ENCODE data around the gene GSK3B.
A peak's percentile ranks its signal among the peaks of the same experiment; 100 is the strongest.

The GSK3B gene

DNA sequence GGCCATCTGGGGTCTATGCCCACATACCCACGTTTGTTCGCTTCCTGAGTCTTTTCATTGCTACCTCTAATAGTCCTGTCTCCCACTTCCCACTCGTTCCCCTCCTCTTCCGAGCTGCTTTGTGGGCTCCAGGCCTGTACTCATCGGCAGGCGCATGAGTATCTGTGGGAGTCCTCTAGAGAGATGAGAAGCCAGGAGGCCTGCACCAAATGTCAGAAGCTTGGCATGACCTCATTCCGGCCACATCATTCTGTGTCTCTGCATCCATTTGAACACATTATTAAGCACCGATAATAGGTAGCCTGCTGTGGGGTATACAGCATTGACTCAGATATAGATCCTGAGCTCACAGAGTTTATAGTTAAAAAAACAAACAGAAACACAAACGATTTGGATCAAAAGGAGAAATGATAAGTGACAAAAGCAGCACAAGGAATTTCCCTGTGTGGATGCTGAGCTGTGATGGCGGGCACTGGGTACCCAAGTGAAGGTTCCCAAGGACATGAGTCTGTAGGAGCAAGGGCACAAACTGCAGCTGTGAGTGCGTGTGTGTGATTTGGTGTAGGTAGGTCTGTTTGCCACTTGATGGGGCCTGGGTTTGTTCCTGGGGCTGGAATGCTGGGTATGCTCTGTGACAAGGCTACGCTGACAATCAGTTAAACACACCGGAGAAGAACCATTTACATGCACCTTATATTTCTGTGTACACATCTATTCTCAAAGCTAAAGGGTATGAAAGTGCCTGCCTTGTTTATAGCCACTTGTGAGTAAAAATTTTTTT, 276.5 kb downstream of the GSK3B start:
- no peaks in the 10 kb centered on the region for H3K4me1 ChIP-seq (ENCODE audit: control insufficient read depth, insufficient read depth, low read length, poor library complexity, severe bottlenecking)
- no peaks in the 10 kb centered on the region for H3K9me3 ChIP-seq (ENCODE audit: control insufficient read depth, low read length)
- no peak overlapping the region for H3K27ac ChIP-seq (ENCODE audit: insufficient read depth, low read length, poor library complexity, severe bottlenecking)
- no peaks in the 10 kb centered on the region for H3K27me3 ChIP-seq (replicated peaks; ENCODE audit: control insufficient read depth, insufficient read depth, low read length, poor library complexity, severe bottlenecking)
- no peak overlapping the region for H3K4me3 ChIP-seq (ENCODE audit: insufficient read depth, low read depth, low read length, poor library complexity, severe bottlenecking)
- no peak for DNase-seq
- H3K36me3 ChIP-seq (ENCODE audit: control insufficient read depth, insufficient read depth, low read length): no peaks in the 10 kb centered on the region

DNA sequence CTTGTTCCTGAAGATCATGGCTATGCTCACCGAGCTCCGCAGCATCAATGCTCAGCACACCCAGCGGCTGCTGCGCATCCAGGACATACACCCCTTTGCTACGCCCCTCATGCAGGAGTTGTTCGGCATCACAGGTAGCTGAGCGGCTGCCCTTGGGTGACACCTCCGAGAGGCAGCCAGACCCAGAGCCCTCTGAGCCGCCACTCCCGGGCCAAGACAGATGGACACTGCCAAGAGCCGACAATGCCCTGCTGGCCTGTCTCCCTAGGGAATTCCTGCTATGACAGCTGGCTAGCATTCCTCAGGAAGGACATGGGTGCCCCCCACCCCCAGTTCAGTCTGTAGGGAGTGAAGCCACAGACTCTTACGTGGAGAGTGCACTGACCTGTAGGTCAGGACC, 277.2 kb downstream of the GSK3B start:
- H3K27me3 ChIP-seq (replicated peaks; ENCODE audit: control insufficient read depth, insufficient read depth, low read length, poor library complexity, severe bottlenecking): no peaks in the 10 kb centered on the region
- no peak overlapping the region for H3K27ac ChIP-seq (ENCODE audit: insufficient read depth, low read length, poor library complexity, severe bottlenecking)
- H3K9me3 ChIP-seq (ENCODE audit: control insufficient read depth, low read length): no peaks in the 10 kb centered on the region
- DNase-seq: no peak
- no peaks in the 10 kb centered on the region for H3K36me3 ChIP-seq (ENCODE audit: control insufficient read depth, insufficient read depth, low read length)
- H3K4me3 ChIP-seq (ENCODE audit: insufficient read depth, low read depth, low read length, poor library complexity, severe bottlenecking): no peak overlapping the region
- no peaks in the 10 kb centered on the region for H3K4me1 ChIP-seq (ENCODE audit: control insufficient read depth, insufficient read depth, low read length, poor library complexity, severe bottlenecking)

DNA sequence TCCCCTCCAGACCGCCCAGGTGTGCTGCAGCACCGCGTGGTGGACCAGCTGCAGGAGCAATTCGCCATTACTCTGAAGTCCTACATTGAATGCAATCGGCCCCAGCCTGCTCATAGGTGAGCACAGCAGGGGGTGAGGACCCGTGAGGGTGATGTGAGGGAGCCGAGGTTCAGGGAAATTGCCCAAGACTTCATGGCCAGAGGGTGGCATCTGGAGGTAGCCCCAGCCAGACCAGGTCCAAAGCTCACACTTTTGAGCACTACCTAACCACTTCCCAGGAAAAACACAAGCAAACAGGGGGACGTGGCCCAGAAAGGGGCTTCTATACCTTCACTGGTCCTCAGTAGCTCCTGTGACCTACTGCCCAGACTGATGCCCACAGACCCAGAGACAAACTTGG, 278.5 kb downstream of the GSK3B start:
- Histone ChIP-seq H3K27ac (ENCODE audit: insufficient read depth, low read length, poor library complexity, severe bottlenecking) (no peak overlapping the region), H3K36me3 (ENCODE audit: control insufficient read depth, insufficient read depth, low read length) (no peaks in the 10 kb centered on the region), H3K9me3 (ENCODE audit: control insufficient read depth, low read length) (no peaks in the 10 kb centered on the region), H3K4me1 (ENCODE audit: control insufficient read depth, insufficient read depth, low read length, poor library complexity, severe bottlenecking) (no peaks in the 10 kb centered on the region), H3K27me3 (replicated peaks; ENCODE audit: control insufficient read depth, insufficient read depth, low read length, poor library complexity, severe bottlenecking) (no peaks in the 10 kb centered on the region), H3K4me3 (ENCODE audit: insufficient read depth, low read depth, low read length, poor library complexity, severe bottlenecking) (no peak overlapping the region)
- DNase-seq: no peak

DNA sequence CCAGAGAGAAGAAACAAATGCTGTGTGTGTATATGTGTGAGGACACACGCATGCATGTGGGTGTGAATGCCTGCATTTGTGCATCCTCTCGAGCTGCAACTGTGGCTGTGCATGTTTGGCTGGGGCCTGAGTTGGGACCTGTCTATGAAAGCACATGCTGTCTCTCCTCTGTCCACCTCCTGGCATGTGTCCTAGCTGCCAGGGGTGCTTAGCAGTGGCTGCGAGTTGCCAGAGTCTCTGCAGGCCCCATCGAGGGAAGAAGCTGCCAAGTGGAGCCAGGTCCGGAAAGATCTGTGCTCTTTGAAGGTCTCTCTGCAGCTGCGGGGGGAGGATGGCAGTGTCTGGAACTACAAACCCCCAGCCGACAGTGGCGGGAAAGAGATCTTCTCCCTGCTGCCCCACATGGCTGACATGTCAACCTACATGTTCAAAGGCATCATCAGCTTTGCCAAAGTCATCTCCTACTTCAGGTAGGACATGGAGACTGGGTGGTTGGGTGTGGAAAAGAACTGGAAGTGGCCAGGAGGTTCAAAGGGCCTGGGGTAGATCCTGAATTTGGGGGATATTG, 281.7 kb downstream of the GSK3B start:
- Histone ChIP-seq H3K4me3 (ENCODE audit: insufficient read depth, low read depth, low read length, poor library complexity, severe bottlenecking) (no peak overlapping the region), H3K27me3 (replicated peaks; ENCODE audit: control insufficient read depth, insufficient read depth, low read length, poor library complexity, severe bottlenecking) (no peaks in the 10 kb centered on the region), H3K4me1 (ENCODE audit: control insufficient read depth, insufficient read depth, low read length, poor library complexity, severe bottlenecking) (no peaks in the 10 kb centered on the region), H3K27ac (ENCODE audit: insufficient read depth, low read length, poor library complexity, severe bottlenecking) (no peak overlapping the region), H3K36me3 (ENCODE audit: control insufficient read depth, insufficient read depth, low read length) (no peaks in the 10 kb centered on the region), H3K9me3 (ENCODE audit: control insufficient read depth, low read length) (no peaks in the 10 kb centered on the region)
- no peak for DNase-seq

DNA sequence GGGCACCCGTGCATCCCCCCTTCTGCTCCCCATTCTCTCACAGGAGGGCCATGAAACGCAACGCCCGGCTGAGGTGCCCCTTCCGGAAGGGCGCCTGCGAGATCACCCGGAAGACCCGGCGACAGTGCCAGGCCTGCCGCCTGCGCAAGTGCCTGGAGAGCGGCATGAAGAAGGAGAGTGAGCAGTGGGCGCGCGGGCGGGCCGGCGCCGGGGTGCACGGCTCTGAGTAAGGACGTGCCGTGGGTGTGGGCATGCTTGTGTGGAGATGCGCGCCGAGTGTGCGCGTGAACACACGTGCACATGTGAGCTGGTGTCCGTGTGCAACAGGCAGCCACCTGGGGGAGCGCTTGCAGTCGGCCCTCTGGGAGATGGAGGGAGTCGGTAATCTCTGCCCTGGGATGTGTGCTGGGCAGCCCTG, 284.2 kb downstream of the GSK3B start:
- Histone ChIP-seq H3K4me1 (ENCODE audit: control insufficient read depth, insufficient read depth, low read length, poor library complexity, severe bottlenecking) (no peaks in the 10 kb centered on the region), H3K4me3 (ENCODE audit: insufficient read depth, low read depth, low read length, poor library complexity, severe bottlenecking) (peak overlapping the region; percentile 82), H3K27me3 (replicated peaks; ENCODE audit: control insufficient read depth, insufficient read depth, low read length, poor library complexity, severe bottlenecking) (no peaks in the 10 kb centered on the region), H3K9me3 (ENCODE audit: control insufficient read depth, low read length) (no peaks in the 10 kb centered on the region), H3K27ac (ENCODE audit: insufficient read depth, low read length, poor library complexity, severe bottlenecking) (peak overlapping the region; percentile 39), H3K36me3 (ENCODE audit: control insufficient read depth, insufficient read depth, low read length) (no peaks in the 10 kb centered on the region)
- DNase-seq: peak in 2 of 3 donors; percentile 5 to 8

DNA sequence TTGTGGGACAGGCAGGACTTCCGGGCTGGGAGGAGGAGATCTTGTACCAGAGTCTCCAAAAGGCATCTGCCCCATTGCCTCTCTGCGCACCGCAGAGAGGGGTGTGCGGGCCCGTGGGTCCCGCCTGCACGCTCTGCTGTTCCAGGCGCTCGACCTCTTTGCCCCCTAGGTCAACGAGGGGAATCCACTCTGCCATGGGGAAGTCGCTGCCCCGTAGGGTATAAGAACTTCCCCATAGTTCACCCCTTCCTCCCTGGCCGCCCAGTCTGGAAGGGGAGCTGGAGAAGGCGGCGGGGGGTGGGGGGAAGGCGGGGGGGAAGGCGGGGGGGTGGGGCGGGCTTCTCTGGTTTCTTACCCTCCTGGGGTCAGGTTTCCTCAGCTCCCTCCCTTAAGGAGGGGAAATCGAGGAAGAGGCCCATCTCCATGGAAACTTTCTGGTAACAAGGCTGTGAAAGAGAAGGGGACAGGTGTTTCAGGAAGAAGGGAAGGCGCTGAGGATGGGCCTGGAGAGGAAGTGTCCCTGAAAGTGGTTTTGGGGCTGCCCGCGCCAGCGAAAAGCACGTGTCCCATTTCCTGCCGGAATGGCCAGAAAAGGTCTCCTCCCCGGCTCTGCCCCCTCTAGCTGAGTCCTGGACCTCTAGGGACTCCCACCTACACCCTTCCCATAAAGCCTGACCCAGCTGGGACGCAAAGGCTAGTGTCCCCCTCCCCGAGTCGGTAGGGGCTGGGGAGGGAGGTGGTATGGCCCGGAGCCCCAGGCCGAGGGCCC, 284.8 kb downstream of the GSK3B start:
- no peaks in the 10 kb centered on the region for H3K4me1 ChIP-seq (ENCODE audit: control insufficient read depth, insufficient read depth, low read length, poor library complexity, severe bottlenecking)
- H3K4me3 ChIP-seq (ENCODE audit: insufficient read depth, low read depth, low read length, poor library complexity, severe bottlenecking): peak overlapping the region; percentile 82
- H3K27me3 ChIP-seq (replicated peaks; ENCODE audit: control insufficient read depth, insufficient read depth, low read length, poor library complexity, severe bottlenecking): no peaks in the 10 kb centered on the region
- DNase-seq: no peak
- H3K27ac ChIP-seq (ENCODE audit: insufficient read depth, low read length, poor library complexity, severe bottlenecking): peak overlapping the region; percentile 39
- no peaks in the 10 kb centered on the region for H3K36me3 ChIP-seq (ENCODE audit: control insufficient read depth, insufficient read depth, low read length)
- H3K9me3 ChIP-seq (ENCODE audit: control insufficient read depth, low read length): no peaks in the 10 kb centered on the region

DNA sequence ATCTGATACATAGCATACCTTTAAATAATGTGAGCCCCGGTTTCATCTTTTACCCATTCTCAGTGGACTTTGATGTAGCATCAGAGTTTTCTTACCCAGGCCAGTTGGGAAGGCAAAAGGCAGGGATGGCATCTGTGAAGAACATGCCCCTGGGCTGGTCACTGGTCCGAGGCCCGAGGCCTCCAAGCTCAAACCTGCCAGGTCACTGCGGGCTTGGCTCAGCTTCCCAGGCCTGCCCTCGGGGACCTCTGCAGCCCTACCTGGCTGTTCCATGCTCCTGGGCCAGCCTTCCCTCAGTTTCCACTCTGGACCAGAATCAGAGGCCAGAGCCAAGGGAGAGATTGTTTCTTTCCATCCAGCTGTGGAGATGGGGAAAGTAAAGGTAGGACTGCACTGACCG, 285.4 kb downstream of the GSK3B start:
- Histone ChIP-seq H3K27me3 (replicated peaks; ENCODE audit: control insufficient read depth, insufficient read depth, low read length, poor library complexity, severe bottlenecking) (no peaks in the 10 kb centered on the region), H3K36me3 (ENCODE audit: control insufficient read depth, insufficient read depth, low read length) (no peaks in the 10 kb centered on the region), H3K4me3 (ENCODE audit: insufficient read depth, low read depth, low read length, poor library complexity, severe bottlenecking) (no peak overlapping the region), H3K27ac (ENCODE audit: insufficient read depth, low read length, poor library complexity, severe bottlenecking) (no peak overlapping the region), H3K4me1 (ENCODE audit: control insufficient read depth, insufficient read depth, low read length, poor library complexity, severe bottlenecking) (no peaks in the 10 kb centered on the region), H3K9me3 (ENCODE audit: control insufficient read depth, low read length) (no peaks in the 10 kb centered on the region)
- no peak for DNase-seq

DNA sequence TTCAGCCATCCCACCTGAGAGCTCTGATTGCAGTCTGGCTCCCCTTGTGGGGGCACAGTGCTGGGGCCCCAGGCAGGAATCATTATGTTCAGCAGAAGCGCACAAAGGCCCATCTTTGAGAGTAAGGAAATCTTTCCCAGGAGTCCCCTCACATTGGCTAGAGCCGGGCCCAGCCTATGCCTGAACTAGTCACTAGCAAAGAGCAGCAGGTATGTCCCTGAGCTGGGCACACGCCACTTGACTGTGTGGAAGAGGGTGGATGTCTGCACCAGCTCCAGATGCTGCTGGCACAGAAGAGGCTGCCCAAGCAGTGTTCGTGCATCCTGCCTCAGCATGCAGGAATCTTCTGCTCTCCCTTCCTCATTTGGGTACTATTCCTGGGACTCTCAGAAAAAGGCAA, 286.0 kb downstream of the GSK3B start:
- Histone ChIP-seq H3K9me3 (ENCODE audit: control insufficient read depth, low read length) (no peaks in the 10 kb centered on the region), H3K4me1 (ENCODE audit: control insufficient read depth, insufficient read depth, low read length, poor library complexity, severe bottlenecking) (no peaks in the 10 kb centered on the region), H3K27me3 (replicated peaks; ENCODE audit: control insufficient read depth, insufficient read depth, low read length, poor library complexity, severe bottlenecking) (no peaks in the 10 kb centered on the region), H3K4me3 (ENCODE audit: insufficient read depth, low read depth, low read length, poor library complexity, severe bottlenecking) (no peak overlapping the region), H3K36me3 (ENCODE audit: control insufficient read depth, insufficient read depth, low read length) (no peaks in the 10 kb centered on the region), H3K27ac (ENCODE audit: insufficient read depth, low read length, poor library complexity, severe bottlenecking) (no peak overlapping the region)
- DNase-seq: no peak

DNA sequence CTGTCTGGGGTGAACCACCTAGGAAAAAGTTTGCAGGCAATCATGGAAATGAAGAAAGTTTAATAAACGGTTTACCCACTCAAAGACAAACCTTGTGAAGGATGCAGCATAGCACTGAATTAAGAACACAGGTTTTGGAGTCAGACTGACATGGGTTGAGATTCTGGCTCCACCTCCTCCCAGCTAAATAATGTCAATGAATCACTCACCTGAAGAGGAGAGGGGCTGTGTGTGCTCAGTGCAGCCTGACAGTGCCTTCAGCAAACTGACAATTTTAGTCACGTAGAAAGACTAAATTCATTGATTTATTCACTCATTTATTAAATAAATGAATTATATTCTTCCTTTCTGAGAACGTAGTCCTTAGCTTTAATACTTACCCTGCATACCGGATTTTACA, 293.4 kb downstream of the GSK3B start:
- Histone ChIP-seq H3K4me3 (ENCODE audit: insufficient read depth, low read depth, low read length, poor library complexity, severe bottlenecking) (no peak overlapping the region), H3K27ac (ENCODE audit: insufficient read depth, low read length, poor library complexity, severe bottlenecking) (no peak overlapping the region), H3K27me3 (replicated peaks; ENCODE audit: control insufficient read depth, insufficient read depth, low read length, poor library complexity, severe bottlenecking) (peaks cover 3% of the 10 kb centered on the region), H3K4me1 (ENCODE audit: control insufficient read depth, insufficient read depth, low read length, poor library complexity, severe bottlenecking) (no peaks in the 10 kb centered on the region), H3K9me3 (ENCODE audit: control insufficient read depth, low read length) (no peaks in the 10 kb centered on the region), H3K36me3 (ENCODE audit: control insufficient read depth, insufficient read depth, low read length) (no peaks in the 10 kb centered on the region)
- DNase-seq: no peak

DNA sequence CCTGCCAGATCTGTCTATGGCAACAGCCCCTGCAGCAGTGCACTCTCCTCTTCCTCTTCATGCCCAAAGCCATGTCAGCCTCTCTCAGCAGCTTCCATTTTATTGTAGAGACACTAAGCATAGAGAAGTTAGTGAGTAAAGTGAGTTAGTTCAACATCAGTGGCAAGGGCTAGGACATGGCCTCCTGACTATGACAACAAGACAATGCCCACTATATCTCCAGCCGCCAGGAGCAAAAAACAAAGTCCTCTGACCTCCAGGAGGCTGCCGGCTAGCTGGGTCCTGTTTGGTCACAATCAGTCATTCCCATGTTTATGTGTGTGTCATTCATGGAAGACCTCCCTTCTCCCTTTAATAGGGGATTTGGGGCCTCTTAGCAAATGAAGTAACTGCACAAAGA, 297.5 kb downstream of the GSK3B start:
- H3K9me3 ChIP-seq (ENCODE audit: control insufficient read depth, low read length): no peaks in the 10 kb centered on the region

More for the DNA sequence above, 297.5 kb downstream of the GSK3B start:
- no peaks in the 10 kb centered on the region for H3K4me1 ChIP-seq (ENCODE audit: control insufficient read depth, insufficient read depth, low read length, poor library complexity, severe bottlenecking)
- peaks cover 3% of the 10 kb centered on the region for H3K27me3 ChIP-seq (replicated peaks; ENCODE audit: control insufficient read depth, insufficient read depth, low read length, poor library complexity, severe bottlenecking)
- H3K4me3 ChIP-seq (ENCODE audit: insufficient read depth, low read depth, low read length, poor library complexity, severe bottlenecking): no peak overlapping the region
- no peak for DNase-seq
- no peaks in the 10 kb centered on the region for H3K36me3 ChIP-seq (ENCODE audit: control insufficient read depth, insufficient read depth, low read length)
- no peak overlapping the region for H3K27ac ChIP-seq (ENCODE audit: insufficient read depth, low read length, poor library complexity, severe bottlenecking)
